Endothelial cell of umbilical vein (primary cell): Measurements from ENCODE around the gene UBAP2L.

Experiments
- EZH2 ChIP-seq: IDR thresholded peaks from 2 replicates; pipeline ENCODE4 v1.6.1; 2012; ENCODE audit warnings: borderline replicate concordance, low read depth, mild to moderate bottlenecking, moderate library complexity, low read length, inconsistent platforms; ENCODE audit not compliant: severe bottlenecking
- FOS ChIP-seq: IDR thresholded peaks from 2 replicates; pipeline ENCODE4 v1.6.1; 2011; ENCODE audit warnings: mild to moderate bottlenecking, low read length, moderate library complexity, borderline replicate concordance; ENCODE audit not compliant: insufficient read depth
- JUN ChIP-seq: IDR thresholded peaks from 2 replicates; pipeline ENCODE4 v1.6.1; 2011; ENCODE audit warnings: borderline replicate concordance, low read depth; ENCODE audit not compliant: insufficient read length, insufficient read depth
- MYC ChIP-seq: IDR thresholded peaks from one replicate; pipeline ENCODE4 v1.6.1; 2011; ENCODE audit warnings: mild to moderate bottlenecking, low read depth, low read length
- POLR2A ChIP-seq: IDR thresholded peaks from 2 replicates; pipeline ENCODE4 v1.6.1; 2012; ENCODE audit warnings: low read depth, mild to moderate bottlenecking, control low read depth, low read length
- POLR2AphosphoS5 ChIP-seq: IDR thresholded peaks from 2 replicates; pipeline ENCODE4 v1.6.1; 2012; ENCODE audit warnings: low read depth, mild to moderate bottlenecking, control low read depth, low read length, moderate library complexity; ENCODE audit not compliant: insufficient read depth
- TF ChIP-seq, protein P1 (sequence below), 2 donors: IDR thresholded peaks; 1 replicate in 1 of 2; 2 replicates in 1 of 2; pipeline ENCODE4 v1.5.1; 2011; ENCODE audit warnings: low read length in 2 of 2, mild to moderate bottlenecking in 2 of 2, moderate library complexity in 2 of 2, control low read depth in 1 of 2, inconsistent platforms in 1 of 2, low read depth in 1 of 2; ENCODE audit not compliant: insufficient read depth in 1 of 2; ENCODE audit errors: extremely low read depth in 1 of 2
- TF ChIP-seq, protein P2 (sequence below): IDR thresholded peaks from 2 replicates; pipeline ENCODE4 v1.6.1; 2011; ENCODE audit not compliant: insufficient read depth, insufficient read length

- TF ChIP-seq, protein P1, sequence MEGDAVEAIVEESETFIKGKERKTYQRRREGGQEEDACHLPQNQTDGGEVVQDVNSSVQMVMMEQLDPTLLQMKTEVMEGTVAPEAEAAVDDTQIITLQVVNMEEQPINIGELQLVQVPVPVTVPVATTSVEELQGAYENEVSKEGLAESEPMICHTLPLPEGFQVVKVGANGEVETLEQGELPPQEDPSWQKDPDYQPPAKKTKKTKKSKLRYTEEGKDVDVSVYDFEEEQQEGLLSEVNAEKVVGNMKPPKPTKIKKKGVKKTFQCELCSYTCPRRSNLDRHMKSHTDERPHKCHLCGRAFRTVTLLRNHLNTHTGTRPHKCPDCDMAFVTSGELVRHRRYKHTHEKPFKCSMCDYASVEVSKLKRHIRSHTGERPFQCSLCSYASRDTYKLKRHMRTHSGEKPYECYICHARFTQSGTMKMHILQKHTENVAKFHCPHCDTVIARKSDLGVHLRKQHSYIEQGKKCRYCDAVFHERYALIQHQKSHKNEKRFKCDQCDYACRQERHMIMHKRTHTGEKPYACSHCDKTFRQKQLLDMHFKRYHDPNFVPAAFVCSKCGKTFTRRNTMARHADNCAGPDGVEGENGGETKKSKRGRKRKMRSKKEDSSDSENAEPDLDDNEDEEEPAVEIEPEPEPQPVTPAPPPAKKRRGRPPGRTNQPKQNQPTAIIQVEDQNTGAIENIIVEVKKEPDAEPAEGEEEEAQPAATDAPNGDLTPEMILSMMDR (IDR thresholded peaks at IDR 0.05; ENCODE audit: extremely low read depth in 1 of 2, insufficient read depth in 1 of 2, low read depth in 1 of 2, low read length in 2 of 2): no peak
- TF ChIP-seq POLR2AphosphoS5 (no peak), EZH2 (no peak), POLR2A (no peak), FOS (no peak), JUN (no peak), MYC (no peak)
- TF ChIP-seq, protein P2, sequence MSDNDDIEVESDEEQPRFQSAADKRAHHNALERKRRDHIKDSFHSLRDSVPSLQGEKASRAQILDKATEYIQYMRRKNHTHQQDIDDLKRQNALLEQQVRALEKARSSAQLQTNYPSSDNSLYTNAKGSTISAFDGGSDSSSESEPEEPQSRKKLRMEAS: no peak
Observed at GRCh38 chr1:154212083-154212482, 8.7 kb upstream of the UBAP2L start.
